GM18517 (cell line): ENCODE data around the gene DAO.
A peak's percentile ranks its signal among the peaks of the same experiment; 100 is the strongest.
"Not testable (repeated sequence)": the region's sequence is repeated elsewhere in the genome, so short reads cannot be mapped to it uniquely, and the experiment has no call there.

Experiments used
- ATAC-seq: cut with Tn5 transposase; IDR thresholded peaks from one replicate; pipeline ENCODE4 v1.9.1; 2021; ENCODE audit warnings: mild to moderate bottlenecking, moderate library complexity; ENCODE audit not compliant: unreplicated experiment

Gene DAO

GRCh38 chr12:108879615-108880254, at the start of gene DAO:
Gene DAO, plus strand, starts transcription at chr12:108880092. Its CDS starts 4,915 bp downstream, at chr12:108885007.
- ATAC-seq: no peak

GRCh38 chr12:108831309-108831991, 48.4 kb upstream of the DAO start:
- peak; percentile 70 for ATAC-seq

- ATAC-seq: no peak
These were observed 47.7 kb upstream of the DAO start for GRCh38 chr12:108832208-108832607.

- ATAC-seq: no peak
These were observed 47.0 kb upstream of the DAO start for GRCh38 chr12:108832730-108833354.

DNA sequence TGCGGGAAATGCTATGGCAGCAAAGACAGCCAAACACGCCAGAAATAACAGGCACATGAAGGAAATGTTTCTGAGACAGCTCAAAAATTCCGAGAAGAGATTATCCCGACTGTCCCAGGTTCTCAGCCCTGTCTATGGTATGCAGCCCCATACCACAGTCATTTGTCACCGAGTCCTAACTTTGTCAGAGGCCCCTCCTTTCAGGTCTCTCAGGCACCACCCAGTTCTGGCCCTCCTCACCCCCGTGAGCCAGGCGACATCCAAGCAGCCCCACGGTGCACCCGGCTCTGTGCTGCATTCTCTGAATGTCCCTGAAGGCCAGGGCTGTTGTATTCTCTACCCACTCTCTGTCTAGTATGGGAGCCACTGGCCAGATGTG, 46.5 kb upstream of the DAO start:
- no peak for ATAC-seq

GRCh38 chr12:108833757-108834472, 46.0 kb upstream of the DAO start:
- ATAC-seq: no peak

DNA sequence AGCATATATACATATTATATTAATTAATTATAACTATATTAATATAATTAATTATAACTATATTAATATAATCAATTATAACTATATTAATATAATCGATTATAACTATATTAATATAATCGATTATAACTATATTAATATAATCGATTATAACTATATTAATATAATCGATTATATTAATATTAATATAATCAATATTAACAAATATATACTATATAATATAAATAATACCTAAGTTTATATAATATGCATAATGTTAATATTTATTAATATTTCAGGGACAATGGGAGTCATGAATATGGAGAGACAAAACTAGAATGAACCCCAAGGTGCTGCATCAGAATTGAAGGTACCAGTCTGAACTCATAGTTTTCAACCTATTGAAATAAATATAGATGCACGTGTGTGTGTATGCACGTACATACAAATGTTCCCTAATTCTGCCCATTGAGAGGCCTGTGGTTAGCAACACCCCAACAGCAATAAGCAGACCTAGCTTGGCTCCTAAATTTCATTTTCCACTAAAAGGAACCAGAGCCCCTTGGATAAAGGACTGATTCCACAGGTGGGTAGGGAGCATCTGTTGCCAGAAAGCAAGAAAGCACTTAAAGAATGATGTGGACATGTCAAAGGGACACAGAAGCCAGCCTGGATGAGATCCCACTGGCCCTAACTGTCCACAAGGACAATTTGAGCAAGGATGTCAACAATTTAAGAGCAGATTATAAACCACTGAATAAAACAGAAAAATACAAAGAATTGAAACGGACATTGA, 43.8 kb upstream of the DAO start:
- ATAC-seq: no peak

DNA sequence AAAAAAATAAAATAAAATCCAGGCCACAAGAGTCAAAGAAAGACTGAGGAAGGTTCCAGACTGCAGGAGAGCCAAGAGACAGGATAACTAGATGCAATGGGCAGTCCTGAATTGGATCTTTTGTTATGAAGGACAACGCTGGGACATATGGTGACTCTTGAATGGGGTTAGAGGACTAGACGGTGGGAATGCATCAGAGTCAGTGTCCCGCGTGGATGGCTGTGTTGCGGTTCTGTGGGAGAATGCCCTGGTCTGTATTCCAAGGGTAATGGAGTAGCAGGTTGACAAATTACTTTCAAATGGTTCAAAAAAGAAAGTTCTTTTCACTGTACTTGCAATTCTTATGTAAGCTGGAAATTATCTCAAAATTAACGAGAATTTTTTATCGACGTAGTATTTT, 42.7 kb upstream of the DAO start:
- ATAC-seq: no peak

GRCh38 chr12:108837680-108838079, 42.2 kb upstream of the DAO start:
- ATAC-seq: no peak

GRCh38 chr12:108838194-108839017, 41.5 kb upstream of the DAO start:
- peak; percentile 81 for ATAC-seq

DNA sequence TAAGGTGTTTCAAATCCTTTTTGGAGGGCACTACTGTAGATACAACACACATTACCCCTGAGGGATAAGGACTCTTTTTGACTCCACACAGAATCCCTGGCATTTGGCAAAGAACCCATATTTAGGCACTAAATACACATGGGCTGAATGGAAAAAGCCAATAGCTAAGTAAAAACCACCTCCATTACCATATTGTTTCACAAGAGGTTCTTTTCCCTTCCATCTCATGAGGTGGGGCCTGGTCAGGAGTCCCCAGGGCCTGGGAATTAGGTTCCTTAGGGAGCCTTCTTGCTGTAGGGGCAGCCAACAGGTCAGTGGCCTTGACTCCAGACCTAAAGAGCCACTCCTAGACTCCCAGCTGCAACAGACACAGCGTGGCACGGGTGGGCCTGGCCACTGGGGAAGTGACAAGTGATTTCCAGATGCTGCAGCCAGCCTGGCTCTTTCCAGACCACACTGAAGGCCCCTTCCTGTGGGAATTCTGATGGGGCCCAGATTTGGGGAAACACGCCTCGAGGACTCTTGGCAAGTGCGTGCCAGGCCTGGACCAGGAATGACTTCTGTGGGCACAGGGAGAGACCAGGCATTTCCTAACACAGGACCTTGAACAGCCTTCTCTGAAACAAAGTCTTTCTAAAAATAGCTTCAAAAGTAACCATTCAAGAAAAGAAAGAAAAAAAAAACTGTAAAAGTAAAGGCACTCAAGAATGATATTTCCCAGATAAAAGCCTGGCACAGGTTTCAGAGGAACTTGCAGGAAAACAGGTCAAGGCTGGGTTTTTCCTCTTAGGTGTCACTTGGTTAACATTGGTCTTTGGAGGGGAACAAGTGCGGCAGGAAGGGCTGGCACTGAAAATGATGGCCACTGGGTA, 40.6 kb upstream of the DAO start:
- ATAC-seq: no peak

GRCh38 chr12:108839890-108840230, 40.0 kb upstream of the DAO start:
- ATAC-seq: no peak

- ATAC-seq: no peak
These were observed 39.1 kb upstream of the DAO start for GRCh38 chr12:108840605-108841332.

DNA sequence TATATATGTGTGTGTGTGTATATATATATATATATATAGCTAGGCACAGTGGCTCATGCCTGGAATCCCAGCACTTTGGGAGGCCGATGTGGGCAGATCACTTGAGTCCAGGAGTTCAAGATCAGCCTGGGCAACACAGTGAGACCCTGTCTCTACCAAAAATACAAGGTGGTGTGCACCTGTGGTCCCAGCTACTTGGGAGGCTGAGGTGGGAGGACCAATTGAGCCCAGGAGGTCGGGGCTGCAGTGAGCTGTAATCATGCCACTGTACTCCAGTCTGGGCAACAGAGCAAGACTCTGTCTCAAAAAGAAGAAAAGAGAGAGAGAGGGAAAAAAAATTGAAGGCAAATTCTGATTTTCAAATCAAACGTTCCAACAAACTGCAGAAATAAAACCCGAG, 38.1 kb upstream of the DAO start:
- ATAC-seq: not testable (repeated sequence)

DNA sequence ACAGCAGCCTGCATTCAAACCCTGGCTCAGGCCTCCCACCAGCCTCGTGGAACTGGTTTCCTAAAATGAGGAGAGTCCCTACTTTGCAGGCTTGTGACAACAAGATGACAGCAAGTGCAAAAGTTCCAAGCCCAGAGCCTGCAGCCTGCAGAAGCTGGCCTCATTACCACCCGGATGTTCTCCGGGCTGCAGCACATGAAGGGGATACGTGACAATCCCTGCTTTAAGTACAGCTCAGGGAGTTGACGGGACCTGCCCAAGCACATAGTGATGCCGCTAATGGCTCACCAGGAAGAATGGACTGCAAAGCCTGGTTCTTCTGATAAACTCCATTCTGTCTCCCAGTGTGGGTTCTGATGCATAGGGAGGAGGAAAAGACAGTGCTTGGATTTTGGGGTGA, 37.5 kb upstream of the DAO start:
- ATAC-seq: no peak

GRCh38 chr12:108843187-108843586, 36.7 kb upstream of the DAO start:
- no peak for ATAC-seq

GRCh38 chr12:108845696-108846095, 34.2 kb upstream of the DAO start:
- ATAC-seq: no peak

DNA sequence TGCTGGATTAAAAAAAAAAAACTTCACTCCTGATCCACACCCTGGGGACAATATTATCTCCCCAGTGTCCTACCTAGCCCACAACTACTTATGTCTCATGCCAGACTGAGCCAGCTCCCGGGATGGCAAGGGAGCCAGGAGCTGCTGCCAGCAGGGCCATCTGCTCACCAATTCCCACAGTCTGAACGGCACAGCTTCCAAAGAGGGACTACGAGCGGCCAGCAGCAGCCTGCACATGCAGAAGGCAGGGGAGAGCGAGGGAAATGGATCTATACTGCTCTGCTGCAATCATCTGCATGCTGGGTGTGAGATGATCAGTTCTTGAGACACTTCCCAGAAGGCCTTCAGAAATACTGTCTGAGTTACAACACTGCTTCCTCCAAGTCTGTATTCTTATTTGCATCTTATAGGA, 33.6 kb upstream of the DAO start:
- ATAC-seq: no peak

DNA sequence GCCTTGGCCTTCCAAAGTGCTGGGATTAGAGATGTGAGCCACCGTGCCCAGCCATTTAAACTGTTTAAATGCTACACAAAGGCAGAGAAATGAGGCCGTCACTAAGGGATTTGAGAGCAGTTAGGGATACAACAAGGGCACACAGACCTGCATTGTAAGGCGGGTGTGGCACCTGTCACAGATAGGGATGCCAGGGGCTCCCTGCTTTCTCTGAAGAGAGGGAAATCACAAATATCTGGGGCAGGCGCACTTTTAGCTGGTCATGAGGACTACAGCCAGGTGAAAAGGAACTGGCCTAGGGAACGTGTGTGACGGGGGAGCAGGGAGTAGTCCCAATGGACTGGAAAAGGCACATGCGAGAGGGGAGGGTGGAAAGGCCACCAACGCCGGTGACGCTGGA, 32.2 kb upstream of the DAO start:
- no peak for ATAC-seq
